SH-SY5Y (cell line): ENCODE data around the gene TAF11L13.
"Not testable (repeated sequence)": the region's sequence is repeated elsewhere in the genome, so short reads cannot be mapped to it uniquely, and the experiment has no call there.

Experiments used
- GATA2 ChIP-seq: IDR thresholded peaks from 2 replicates; pipeline ENCODE4 v1.6.1; 2011; ENCODE audit warnings: mild to moderate bottlenecking, low read depth, low read length
- GATA3 ChIP-seq: IDR thresholded peaks from 2 replicates; pipeline ENCODE4 v1.6.1; 2011; ENCODE audit warnings: low read depth, mild to moderate bottlenecking, low read length, moderate library complexity

The TAF11L13 gene

DNA sequence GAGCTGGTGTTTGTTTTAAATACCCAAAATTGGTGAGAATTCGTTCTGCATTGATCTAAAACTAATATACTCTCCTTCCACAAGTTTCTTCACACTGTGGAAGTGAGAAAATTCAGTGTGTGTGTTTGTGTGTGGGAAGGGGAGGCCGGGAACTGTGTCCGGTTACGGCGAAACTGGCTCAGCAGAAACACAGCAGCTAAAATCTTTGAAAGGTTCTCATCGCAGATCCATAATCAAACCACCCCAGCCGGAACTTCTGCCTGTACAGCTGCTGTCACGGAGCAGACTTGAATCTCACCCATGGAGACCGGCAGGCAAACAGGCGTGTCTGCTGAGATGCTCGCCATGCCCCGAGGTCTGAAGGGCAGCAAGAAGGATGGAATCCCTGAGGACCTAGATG lies at the start of gene TAF11L13:
Gene TAF11L13 (plus strand): TSS at position 301 of the 400 bp plus-strand sequence.
- TF ChIP-seq GATA3, GATA2: not testable (repeated sequence)

DNA sequence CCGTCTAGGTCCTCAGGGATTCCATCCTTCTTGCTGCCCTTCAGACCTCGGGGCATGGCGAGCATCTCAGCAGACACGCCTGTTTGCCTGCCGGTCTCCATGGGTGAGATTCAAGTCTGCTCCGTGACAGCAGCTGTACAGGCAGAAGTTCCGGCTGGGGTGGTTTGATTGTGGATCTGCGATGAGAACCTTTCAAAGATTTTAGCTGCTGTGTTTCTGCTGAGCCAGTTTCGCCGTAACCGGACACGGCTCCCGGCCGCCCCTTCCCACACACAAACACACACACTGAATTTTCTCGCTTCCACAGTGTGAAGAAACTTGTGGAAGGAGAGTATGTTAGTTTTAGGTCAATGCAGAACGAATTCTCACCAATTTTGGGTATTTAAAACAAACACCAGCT lies 46.2 kb upstream of the TAF11L13 start, which contains the start of gene TAF11L7:
Gene TAF11L7 (minus strand): TSS at position 101 of the 400 bp plus-strand sequence.
- TF ChIP-seq GATA3, GATA2: not testable (repeated sequence)

DNA sequence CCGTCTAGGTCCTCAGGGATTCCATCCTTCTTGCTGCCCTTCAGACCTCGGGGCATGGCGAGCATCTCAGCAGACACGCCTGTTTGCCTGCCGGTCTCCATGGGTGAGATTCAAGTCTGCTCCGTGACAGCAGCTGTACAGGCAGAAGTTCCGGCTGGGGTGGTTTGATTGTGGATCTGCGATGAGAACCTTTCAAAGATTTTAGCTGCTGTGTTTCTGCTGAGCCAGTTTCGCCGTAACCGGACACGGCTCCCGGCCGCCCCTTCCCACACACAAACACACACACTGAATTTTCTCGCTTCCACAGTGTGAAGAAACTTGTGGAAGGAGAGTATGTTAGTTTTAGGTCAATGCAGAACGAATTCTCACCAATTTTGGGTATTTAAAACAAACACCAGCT lies 41.0 kb upstream of the TAF11L13 start, which contains the start of gene TAF11L8:
Gene TAF11L8 (minus strand): TSS at position 101 of the 400 bp plus-strand sequence.
- not testable (repeated sequence) for TF ChIP-seq GATA3, GATA2

DNA sequence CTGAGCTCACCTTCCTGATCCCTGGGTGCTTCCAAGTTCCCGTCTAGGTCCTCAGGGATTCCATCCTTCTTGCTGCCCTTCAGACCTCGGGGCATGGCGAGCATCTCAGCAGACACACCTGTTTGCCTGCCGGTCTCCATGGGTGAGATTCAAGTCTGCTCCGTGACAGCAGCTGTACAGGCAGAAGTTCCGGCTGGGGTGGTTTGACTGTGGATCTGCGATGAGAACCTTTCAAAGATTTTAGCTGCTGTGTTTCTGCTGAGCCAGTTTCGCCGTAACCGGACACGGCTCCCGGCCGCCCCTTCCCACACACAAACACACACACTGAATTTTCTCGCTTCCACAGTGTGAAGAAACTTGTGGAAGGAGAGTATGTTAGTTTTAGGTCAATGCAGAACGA lies 37.6 kb upstream of the TAF11L13 start, which contains the start of gene TAF11L9:
Gene TAF11L9 (minus strand): TSS at position 140 of the 400 bp plus-strand sequence.
- not testable (repeated sequence) for TF ChIP-seq GATA3, GATA2

DNA sequence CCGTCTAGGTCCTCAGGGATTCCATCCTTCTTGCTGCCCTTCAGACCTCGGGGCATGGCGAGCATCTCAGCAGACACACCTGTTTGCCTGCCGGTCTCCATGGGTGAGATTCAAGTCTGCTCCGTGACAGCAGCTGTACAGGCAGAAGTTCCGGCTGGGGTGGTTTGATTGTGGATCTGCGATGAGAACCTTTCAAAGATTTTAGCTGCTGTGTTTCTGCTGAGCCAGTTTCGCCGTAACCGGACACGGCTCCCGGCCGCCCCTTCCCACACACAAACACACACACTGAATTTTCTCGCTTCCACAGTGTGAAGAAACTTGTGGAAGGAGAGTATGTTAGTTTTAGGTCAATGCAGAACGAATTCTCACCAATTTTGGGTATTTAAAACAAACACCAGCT lies 34.2 kb upstream of the TAF11L13 start, which contains the start of gene TAF11L10:
Gene TAF11L10 (minus strand): TSS at position 101 of the 400 bp plus-strand sequence.
- TF ChIP-seq GATA2, GATA3: not testable (repeated sequence)

DNA sequence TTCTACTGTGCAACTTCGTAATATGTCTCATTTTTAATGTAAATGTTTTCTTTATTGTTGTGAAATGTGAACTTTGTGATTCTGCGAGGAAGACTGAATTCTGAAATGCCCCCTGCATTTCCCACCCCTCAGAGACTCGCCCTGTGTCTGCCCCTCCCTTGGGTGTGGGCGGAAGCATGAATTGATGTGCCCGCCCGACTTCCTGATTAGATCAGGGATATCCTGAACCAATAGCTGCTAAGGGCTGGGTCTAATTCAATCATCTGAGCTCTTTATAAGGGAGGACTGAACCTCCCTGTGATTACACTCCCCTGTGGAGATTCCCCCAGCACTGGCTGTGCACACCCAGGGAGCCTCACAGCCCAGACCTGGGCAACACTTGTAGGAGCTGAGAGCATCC lies 28.0 kb upstream of the TAF11L13 start, which contains the start of gene TAF11L11:
Gene TAF11L11 (plus strand): TSS at position 304 of the 400 bp plus-strand sequence.
- TF ChIP-seq GATA3, GATA2: not testable (repeated sequence)

DNA sequence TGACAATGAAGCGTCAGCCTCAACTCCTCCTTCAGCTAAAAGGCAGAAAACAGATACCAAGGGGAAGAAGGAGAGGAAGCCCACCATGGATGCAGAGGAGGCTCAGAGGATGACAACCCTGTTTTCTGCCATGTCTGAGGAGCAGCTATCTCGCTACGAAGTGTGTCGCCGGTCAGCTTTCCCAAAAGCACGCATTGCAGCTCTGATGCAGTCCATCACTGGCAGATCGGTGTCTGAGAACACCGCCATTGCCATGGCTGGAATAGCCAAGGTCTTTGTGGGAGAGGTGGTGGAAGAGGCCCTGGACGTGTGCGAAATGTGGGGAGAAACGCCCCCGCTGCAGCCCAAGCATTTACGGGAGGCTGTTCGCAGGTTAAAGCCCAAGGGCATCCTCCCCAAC lies 26.9 kb upstream of the TAF11L13 start:
- no peak for TF ChIP-seq GATA3
- no peak for TF ChIP-seq GATA2

DNA sequence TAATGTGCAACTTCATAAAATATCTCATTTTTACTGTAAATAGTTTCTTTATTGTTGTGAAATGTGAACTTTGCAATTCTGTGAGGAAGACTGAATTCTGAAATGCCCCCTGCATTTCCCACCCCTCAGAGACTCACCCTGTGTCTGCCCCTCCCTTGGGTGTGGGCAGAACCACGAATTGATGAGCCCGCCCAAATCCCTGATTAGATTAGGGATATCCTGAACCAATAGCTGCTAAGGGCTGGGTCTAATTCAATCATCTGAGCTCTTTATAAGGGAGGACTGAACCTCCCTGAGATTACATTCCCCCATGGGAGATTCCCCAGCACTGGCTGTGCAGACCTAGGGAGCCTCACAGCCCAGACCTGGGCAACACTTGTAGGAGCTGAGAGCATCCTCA lies 21.8 kb upstream of the TAF11L13 start, which contains the start of gene TAF11L12:
Gene TAF11L12 (plus strand): TSS at position 301 of the 400 bp plus-strand sequence.
- not testable (repeated sequence) for TF ChIP-seq GATA2, GATA3

DNA sequence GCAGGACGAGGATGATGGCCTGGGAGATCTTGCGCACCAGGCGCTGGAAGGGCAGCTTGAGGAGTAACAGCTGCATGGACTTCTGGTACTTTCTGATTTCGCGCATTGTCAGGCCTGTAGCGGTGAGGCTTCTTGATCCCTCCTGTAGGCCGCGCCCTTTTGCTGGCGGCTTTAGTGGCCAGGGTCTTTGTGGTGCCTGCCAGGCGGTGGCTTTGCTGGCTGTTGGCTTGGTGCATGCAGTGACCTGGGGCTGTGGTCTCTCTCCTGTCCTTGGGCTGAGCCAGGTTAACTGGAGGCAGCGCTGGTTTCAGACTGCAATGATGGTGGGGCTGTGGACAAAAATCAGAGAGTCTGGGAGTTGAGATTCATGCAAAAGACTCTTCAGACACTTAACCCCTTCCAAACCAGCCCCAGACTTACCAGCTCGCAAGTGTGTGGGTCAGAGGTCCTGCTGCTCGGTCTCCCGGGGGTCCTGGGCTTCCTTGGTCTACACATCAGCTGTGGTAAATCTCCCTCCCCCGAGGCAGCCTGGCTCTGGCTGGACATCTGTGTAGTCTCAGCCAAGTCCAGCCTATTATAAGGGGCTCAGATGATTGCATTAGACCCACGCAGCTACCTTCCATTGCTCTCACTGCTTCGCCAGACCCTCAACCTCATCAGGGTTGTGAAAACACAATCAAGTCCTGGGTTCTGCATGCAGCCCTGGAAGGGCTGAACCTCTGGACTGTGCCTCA lies 16.8 kb upstream of the TAF11L13 start:
- TF ChIP-seq GATA2 = no peak
- no peak for TF ChIP-seq GATA3

DNA sequence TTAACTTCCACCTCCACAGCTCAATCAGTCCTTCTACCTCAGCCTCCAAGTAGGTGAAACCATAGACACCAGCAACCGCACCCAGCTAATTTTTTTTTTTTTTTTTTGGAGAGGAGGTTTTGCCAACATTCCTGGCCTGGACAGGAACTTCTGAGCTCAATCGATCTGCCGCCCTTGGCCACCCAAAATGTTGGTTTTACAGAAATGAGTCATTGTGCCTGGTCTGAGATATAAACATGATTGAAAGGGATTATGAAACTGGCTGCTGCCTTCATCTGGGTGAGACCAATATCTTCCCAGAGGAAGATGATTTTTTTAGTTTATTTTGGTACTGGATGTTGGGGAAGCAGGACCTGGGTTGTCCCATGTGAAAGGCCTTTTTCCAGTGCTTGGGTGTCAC lies 12.5 kb upstream of the TAF11L13 start:
- no peak for TF ChIP-seq GATA3
- no peak for TF ChIP-seq GATA2

DNA sequence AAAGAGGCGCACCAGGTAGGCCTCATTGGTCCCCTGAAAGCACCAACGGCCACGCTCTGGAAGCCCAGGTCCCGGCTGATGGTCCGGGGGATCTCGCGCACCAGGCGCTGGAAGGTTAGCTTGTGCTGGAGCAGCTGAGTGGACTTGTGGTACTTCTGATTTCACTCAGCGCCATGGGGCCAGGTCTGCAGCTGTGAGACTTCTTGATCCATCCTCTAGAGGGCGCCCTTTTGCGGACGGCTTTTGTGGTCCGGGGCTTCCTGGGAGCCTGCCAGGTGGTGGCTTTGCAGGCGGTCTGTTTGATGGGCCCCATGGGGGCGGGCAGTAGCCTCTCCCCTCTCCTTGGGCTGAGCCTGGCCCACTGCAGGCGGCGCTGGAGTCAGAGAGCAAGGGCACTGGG lies 11.3 kb upstream of the TAF11L13 start:
- TF ChIP-seq GATA3 (no peak), GATA2 (no peak)

DNA sequence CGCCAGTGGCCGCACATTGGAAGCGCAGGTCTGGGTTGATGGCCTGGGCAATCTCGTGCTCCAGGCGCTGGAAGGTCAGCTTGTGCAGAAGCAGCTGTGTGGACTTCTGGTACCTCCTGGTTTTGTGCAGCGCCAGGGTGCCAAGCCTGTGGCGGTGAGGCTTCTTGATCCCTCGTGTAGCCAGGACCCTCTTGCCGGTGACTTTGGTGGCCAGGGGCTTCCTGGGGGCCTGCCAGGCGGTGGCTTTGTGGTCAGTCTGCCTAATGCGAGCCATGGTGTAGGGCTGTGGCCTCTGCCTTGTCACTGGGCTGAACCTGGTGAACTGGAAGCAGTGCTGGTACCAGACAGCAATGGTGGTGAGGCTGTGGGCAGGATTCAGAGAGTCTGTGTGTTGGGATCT lies 6.2 kb upstream of the TAF11L13 start:
- no peak for TF ChIP-seq GATA2
- no peak for TF ChIP-seq GATA3

DNA sequence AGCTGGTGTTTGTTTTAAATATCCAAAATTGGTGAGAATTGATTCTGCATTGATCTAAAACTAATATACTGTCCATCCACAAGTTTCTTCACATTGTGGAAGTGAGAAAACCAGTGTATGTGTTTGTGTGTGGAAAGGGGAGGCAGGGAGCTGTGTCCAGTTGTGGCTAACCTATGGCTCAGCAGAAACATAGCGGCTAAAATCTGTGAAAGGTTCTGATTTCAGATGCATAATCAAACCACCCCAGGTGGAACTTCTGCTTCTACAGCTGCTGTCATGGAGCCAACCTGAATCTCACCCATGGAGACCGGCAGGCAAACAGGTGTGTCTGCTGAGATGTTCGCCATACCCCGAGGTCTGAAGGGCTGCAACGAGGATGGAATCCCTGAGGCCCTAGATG lies 2.3 kb downstream of the TAF11L13 start, which contains the start of gene TAF11L14:
Gene TAF11L14 (plus strand): TSS at position 301 of the 400 bp plus-strand sequence.
- TF ChIP-seq GATA2 (no peak), GATA3 (no peak)

DNA sequence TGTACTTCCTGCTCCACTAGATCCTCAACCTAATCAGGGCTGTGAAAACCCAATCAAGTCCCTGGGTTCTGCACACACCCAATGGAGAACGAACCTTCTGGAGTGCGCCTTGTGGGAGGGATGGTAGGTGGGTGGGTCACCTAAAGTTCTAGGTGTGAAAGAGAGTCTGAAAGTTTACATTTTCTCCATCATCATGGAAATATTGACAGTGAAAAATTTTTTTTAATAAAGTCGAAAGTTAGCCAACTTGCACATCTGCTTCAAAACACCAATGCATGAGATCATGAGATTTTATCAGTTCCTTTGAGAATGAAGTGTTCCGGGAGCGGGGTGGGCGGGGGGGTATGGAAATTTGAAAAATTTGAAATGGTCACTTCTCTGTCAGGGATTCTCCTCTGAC lies 24.0 kb downstream of the TAF11L13 start:
- no peak for TF ChIP-seq GATA3
- TF ChIP-seq GATA2 = no peak

DNA sequence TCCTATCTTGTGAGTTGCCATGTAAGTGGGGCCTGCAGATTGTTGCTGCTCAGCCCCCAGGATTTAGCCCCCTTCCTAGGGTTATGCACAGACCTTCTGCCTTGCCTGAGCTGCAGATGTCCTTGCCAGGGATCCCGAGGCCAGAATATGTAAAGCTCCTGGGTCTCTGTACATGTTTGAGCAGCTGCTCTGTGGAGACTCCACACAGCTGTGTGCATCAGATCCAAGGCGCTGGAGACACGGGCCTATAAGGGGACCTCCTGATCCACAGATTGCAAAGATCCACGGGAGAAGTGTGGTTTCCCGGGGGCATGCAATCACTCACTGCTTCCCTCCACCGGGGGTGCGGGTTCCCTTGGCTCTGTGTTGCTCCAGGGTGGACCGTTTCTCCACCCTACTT lies 31.3 kb downstream of the TAF11L13 start:
- no peak for TF ChIP-seq GATA2
- TF ChIP-seq GATA3 = no peak

DNA sequence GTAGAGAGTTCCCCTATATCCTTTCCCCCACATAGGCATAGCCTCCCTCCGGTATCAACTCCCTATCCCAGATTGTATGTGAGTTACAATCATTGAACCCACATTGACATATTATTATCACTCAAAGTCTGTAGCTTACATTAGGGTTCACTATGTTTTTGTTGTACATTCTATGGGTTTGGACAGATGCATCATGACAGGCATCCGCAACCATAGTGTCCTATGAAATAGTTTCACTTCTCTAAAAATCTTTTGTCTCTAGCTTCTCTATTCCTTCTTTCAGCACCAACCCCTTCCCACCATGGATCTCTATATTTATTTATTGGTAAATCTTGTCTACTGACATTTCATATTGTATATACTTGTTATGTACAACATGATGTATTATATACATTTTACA lies 33.9 kb downstream of the TAF11L13 start:
- TF ChIP-seq GATA2 (no peak), GATA3 (no peak)
